Cardiac muscle cell (in vitro differentiated cells and primary cell): Measurements from ENCODE around the gene PGGT1B. TPM values are rescaled to one million over a fixed set of nuclear protein-coding genes. Genes with fewer than 3 reads are reported as not detected.
A peak's percentile ranks its signal among the peaks of the same experiment; 100 is the strongest.
"Not testable (repeated sequence)": the region's sequence is repeated elsewhere in the genome, so short reads cannot be mapped to it uniquely, and the experiment has no call there.

ENCODE experiments used
- DNase-seq, 2 donors: peaks; one replicate each; pipeline versions ENCODE4 v3.0.0 to v3.0.0-alpha.2; 2010 to 2017; ENCODE audit warnings: low read depth in 1 of 2, low spot score in 1 of 2
- H3K27ac ChIP-seq: fragments of 200-600 bp; sonication (generic); 2 replicates; pipeline ENCODE4 v1.5.1; 2016
- H3K27me3 ChIP-seq: fragments of 200-600 bp; sonication (generic); 2 replicates; pipeline ENCODE4 v1.6.0; 2016; ENCODE audit warnings: control low read depth
- H3K36me3 ChIP-seq: fragments of 200-600 bp; sonication (generic); 2 replicates; pipeline ENCODE4 v1.5.1; 2016; ENCODE audit warnings: control low read depth
- H3K4me1 ChIP-seq: fragments of 200-600 bp; sonication (generic); 2 replicates; pipeline ENCODE4 v1.8.1; 2017; ENCODE audit warnings: low read depth, mild to moderate bottlenecking, mixed run types
- H3K4me3 ChIP-seq: fragments of 200-600 bp; sonication (generic); 2 replicates; pipeline ENCODE4 v1.5.1; 2016; ENCODE audit warnings: mild to moderate bottlenecking
- H3K9me3 ChIP-seq: fragments of 200-600 bp; sonication (generic); 2 replicates; pipeline ENCODE4 v1.5.1; 2017; ENCODE audit warnings: low read depth, mild to moderate bottlenecking, control low read depth
- polyA plus RNA-seq: library from polyadenylated mRNA; unstranded; fragments of >200 nt; fragmentation: Nextera tagmentation; extraction: Ambion mirVana; gene quantifications from 2 replicates; pipeline ENCODE4 v1.2.1, GENCODE V29; 2016
- total RNA-seq: library from RNA; depleted of rRNA; stranded (reverse); fragments of >200 nt; gene quantifications from 2 replicates; pipeline ENCODE4 v1.2.3, GENCODE V29; 2016
- TF ChIP-seq, protein P1 (sequence below): IDR thresholded peaks from 2 replicates; pipeline ENCODE4 v1.5.1; 2012; ENCODE audit warnings: low read depth, mild to moderate bottlenecking, low read length

Gene PGGT1B
- total and polyA plus RNA-seq, 2 experiments from 2014 or later, result 6.9 to 12.8 TPM

DNA sequence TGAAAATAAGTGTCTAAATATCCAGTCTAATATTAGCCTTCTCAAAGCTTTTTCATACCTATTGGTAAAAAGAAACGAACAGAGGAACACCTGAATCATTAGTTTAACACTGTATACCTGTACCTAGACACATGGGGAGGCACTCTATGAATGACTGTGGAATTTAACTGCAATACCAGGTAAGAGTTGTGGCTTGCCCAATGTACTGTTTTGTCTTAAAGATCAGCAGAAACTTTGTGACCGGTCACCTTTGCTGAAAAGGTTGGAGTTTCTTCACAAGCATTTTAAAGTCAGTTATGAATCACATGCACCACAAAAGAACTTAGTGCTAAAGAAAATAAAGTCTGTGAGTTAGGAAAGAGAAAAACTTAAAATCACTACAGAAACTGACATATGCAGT, 2.4 kb downstream of the PGGT1B start:
- Histone ChIP-seq H3K4me1 (peaks cover 10% of the 10 kb centered on the region), H3K36me3 (no peaks in the 10 kb centered on the region), H3K27me3 (no peaks in the 10 kb centered on the region), H3K27ac (no peak overlapping the region), H3K4me3 (no peak overlapping the region), H3K9me3 (no peaks in the 10 kb centered on the region)
- no peak for DNase-seq
- TF ChIP-seq, protein P1, sequence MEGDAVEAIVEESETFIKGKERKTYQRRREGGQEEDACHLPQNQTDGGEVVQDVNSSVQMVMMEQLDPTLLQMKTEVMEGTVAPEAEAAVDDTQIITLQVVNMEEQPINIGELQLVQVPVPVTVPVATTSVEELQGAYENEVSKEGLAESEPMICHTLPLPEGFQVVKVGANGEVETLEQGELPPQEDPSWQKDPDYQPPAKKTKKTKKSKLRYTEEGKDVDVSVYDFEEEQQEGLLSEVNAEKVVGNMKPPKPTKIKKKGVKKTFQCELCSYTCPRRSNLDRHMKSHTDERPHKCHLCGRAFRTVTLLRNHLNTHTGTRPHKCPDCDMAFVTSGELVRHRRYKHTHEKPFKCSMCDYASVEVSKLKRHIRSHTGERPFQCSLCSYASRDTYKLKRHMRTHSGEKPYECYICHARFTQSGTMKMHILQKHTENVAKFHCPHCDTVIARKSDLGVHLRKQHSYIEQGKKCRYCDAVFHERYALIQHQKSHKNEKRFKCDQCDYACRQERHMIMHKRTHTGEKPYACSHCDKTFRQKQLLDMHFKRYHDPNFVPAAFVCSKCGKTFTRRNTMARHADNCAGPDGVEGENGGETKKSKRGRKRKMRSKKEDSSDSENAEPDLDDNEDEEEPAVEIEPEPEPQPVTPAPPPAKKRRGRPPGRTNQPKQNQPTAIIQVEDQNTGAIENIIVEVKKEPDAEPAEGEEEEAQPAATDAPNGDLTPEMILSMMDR, result no peak

DNA sequence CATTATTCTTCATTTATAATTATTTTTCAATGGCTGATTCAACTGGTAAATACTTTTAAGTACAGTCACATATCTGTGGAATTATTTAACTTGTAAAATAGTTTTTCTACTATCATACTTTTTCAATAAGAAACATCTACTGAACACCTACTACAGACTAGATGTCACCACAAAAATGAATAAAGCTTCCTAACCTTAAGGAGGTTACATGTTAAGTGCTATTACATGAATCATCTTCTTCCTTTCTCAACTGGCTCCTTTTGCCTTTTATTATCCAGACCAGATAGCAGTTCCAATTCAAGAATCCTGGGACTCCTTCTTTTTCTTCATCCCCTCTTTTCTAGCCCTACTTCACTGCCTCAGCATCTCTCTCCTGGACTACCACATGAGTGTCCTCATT, 4.7 kb downstream of the PGGT1B start:
- Histone ChIP-seq H3K4me1 (peaks cover 10% of the 10 kb centered on the region), H3K27me3 (no peaks in the 10 kb centered on the region), H3K27ac (no peak overlapping the region), H3K4me3 (no peak overlapping the region), H3K36me3 (no peaks in the 10 kb centered on the region), H3K9me3 (no peaks in the 10 kb centered on the region)
- TF ChIP-seq, protein P1, result no peak
- DNase-seq, result no peak

- H3K36me3 ChIP-seq, H3K27ac ChIP-seq, DNase-seq, H3K9me3 ChIP-seq, H3K27me3 ChIP-seq, H3K4me3 ChIP-seq, H3K4me1 ChIP-seq: not testable (repeated sequence)
Observed at GRCh38 chr5:115249379-115249778, 13.3 kb downstream of the PGGT1B start.

GRCh38 chr5:115246361-115246991, 16.2 kb downstream of the PGGT1B start:
- Histone ChIP-seq H3K4me3 (no peak overlapping the region), H3K9me3 (no peaks in the 10 kb centered on the region), H3K4me1 (no peaks in the 10 kb centered on the region), H3K36me3 (no peaks in the 10 kb centered on the region), H3K27ac (no peak overlapping the region), H3K27me3 (no peaks in the 10 kb centered on the region)
- TF ChIP-seq, protein P1, result peak; percentile 59
- DNase-seq, result peak; percentile 50 to 58

DNA sequence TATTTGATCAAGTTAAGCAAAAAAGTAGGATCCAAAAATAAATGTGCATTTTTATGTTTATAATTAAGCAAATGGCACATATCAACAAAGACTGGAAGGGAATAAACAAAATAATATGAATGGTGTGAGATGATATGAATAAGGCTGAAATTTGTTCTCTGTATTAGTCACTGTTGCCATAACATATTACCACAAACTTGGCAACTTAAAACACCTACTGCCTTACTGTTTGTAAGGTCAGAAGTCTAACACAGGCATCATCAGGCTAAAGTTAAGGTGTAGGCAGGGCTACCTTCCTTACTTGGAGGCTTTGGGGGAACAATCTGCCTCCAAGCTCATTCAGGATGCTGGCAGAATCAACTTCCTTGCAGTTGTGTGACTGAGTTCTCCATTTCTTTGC, 19.3 kb downstream of the PGGT1B start:
- no peak overlapping the region for H3K4me3 ChIP-seq
- no peak overlapping the region for H3K27ac ChIP-seq
- H3K36me3 ChIP-seq, result peaks cover 6% of the 10 kb centered on the region
- H3K27me3 ChIP-seq, result no peaks in the 10 kb centered on the region
- TF ChIP-seq, protein P1, result no peak
- no peaks in the 10 kb centered on the region for H3K4me1 ChIP-seq
- DNase-seq, result peak in 1 of 2 donors; percentile 45
- H3K9me3 ChIP-seq, result no peaks in the 10 kb centered on the region

DNA sequence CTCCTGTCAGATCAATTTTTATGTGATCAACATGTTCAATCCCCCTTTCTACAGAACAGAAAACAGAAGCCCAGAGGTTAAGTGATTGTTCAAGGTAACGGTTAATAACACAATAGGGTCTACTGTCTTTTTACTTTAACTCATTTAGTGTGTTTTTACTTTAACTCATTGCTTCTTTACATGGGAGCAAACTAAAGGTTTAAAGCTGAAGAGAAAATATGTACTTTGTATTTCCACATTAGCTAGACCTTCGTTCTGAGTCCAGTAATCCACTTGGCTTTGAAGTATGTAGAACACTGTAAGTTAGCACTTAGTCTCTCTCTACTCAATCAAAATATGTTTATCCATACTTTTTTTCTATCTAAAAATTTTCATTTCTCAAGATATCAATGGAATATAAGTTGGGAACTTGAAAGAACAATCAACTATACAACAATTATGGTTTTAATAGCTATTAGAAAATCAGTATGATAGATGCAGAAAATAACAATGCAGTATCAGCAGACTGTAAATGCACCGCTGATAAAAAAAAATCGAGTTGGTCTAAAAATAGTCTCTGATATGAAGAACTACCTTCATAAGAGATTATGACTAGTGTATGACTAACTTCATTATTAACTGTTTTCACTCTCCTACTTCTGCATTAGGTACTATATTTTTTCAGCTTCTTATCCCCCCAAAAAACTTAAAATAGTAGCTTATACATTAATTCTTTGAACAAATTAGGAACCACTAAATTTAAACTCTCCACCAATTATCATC, 20.6 kb downstream of the PGGT1B start:
- H3K9me3 ChIP-seq, result no peaks in the 10 kb centered on the region
- no peaks in the 10 kb centered on the region for H3K4me1 ChIP-seq
- no peak overlapping the region for H3K27ac ChIP-seq
- no peak overlapping the region for H3K4me3 ChIP-seq
- TF ChIP-seq, protein P1, result no peak
- DNase-seq, result no peak
- peaks cover 6% of the 10 kb centered on the region for H3K36me3 ChIP-seq
- no peaks in the 10 kb centered on the region for H3K27me3 ChIP-seq
